CD4-positive, alpha-beta T cell treated with Interleukin-15 for 1 hour (primary cell): ENCODE measurements around the gene MEIOB.
A peak's percentile ranks its signal among the peaks of the same experiment; 100 is the strongest.
"Not testable (repeated sequence)": the region's sequence is repeated elsewhere in the genome, so short reads cannot be mapped to it uniquely, and the experiment has no call there.

ENCODE experiments used
- DNase-seq: peaks from one replicate; pipeline ENCODE4 v3.0.0-alpha.2; 2020

MEIOB gene, protein sequence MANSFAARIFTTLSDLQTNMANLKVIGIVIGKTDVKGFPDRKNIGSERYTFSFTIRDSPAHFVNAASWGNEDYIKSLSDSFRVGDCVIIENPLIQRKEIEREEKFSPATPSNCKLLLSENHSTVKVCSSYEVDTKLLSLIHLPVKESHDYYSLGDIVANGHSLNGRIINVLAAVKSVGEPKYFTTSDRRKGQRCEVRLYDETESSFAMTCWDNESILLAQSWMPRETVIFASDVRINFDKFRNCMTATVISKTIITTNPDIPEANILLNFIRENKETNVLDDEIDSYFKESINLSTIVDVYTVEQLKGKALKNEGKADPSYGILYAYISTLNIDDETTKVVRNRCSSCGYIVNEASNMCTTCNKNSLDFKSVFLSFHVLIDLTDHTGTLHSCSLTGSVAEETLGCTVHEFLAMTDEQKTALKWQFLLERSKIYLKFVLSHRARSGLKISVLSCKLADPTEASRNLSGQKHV

GRCh38 chr16:1871974-1872635, at the start of gene MEIOB:
TSS of gene MEIOB (minus strand) at chr16:1872164. CDS start at chr16:1868175, 3,989 bp downstream.
- peak; percentile 20 for DNase-seq

DNA sequence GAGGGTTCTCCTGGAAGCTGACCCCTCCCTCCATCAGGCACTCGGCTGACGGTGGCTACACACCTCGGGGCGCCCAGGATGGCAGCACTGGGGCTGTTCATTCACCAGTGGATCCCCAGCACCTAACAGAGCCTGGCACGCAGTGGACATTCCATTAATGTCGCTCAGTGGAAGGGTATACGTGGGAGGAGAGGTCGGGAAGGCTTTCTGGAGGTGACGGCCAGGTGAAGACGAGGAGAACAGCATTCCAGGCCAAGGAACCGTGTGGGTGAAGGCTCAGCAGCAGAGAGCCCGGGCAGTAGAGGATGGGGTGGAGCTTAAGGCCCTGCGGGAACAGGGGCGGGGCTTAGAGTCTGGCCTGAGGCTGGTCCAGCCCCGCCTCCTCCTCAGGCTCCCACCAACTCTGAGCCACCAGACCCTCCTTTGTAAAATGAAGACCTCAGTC, 48.8 kb upstream of the MEIOB start:
- DNase-seq, result no peak

DNA sequence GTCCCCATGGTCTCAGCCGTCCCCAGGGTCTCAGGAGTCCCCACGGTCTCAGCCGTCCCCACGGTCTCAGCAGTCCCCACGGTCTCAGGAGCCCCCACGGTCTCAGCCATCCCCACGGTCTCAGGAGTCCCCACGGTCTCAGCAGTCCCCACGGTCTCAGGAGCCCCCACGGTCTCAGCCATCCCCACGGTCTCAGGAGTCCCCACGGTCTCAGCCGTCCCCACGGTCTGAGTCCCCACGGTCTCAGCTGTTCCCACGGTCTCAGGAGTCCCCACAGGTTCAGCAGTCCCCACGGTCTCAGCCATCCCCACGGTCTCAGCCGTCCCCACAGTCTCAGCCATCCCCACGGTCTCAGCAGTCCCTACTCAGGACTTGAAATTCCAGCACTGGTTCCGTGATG, 48.2 kb upstream of the MEIOB start:
- not testable (repeated sequence) for DNase-seq

DNA sequence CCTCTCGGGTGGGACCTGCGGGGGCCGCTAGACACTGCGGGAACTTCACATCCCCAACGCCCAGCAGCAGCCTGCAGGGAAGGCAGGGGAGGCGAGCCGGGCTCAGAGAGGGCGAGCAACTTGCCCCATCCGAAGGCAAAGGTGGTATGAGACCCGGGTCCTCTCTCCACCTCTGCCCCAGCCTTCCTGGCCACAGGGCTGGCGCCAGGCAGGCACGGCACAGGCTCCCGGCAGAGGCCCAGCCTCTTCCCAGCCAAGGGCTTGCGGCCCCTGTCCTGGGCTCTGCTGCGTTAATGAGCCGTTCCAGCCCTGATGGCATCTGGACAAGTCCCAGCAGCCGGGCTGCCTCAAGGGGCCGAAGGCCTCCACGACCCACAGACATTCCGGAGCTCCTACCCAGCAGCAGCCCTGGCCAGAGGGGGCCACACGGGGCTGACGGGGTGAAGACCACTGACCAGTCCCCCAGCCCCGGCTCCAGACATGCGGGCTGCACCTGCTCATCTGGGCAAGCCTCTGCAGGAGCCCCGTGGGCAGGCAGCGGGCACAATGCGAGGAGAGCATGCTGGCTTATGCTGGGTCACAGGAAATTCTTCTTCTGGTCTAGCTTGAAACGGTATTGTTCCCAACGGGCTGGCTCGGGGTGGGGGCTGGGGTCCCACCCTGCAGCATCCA, 47.5 kb upstream of the MEIOB start:
- DNase-seq, result no peak

- DNase-seq, result no peak
Observed at GRCh38 chr16:1918351-1919326, 46.7 kb upstream of the MEIOB start, which contains the start of gene HS3ST6. TSS of gene HS3ST6 (minus strand) at chr16:1918415. CDS start at chr16:1918323, 92 bp downstream.

DNA sequence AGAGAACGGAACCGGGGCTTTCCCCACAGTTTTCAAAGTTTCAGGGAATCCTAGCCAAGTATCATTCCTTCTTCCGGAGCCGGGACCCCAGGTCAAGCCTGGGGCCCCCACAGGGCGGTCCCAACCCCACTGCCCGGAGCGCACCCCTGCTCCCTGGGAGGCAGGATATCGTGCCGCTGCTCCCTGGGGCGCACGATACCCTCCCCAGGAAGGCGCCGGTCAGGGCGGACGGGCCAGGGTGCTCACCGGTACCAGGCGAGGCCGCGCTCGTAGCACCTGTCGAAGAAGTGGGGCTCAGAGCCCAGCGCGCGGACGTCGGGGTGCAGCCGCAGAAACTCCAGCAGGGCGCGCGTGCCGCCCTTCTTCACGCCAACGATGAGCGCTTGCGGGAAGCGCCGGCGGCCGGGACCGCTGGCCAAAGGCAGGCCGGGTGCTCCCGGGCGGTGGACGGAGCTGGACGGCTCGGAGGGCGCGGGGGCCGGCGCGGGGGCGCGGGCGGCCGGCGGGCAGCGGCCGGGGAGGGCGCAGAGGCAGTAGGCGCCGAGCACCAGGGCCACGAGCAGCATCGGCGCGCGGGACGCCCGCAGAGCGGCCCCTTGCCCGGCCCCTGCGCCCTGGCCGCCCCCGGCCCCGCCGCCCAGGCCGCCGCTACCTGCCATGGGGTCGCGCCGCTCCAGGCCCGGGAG, 45.8 kb upstream of the MEIOB start:
- no peak for DNase-seq

- no peak for DNase-seq
Observed at GRCh38 chr16:1917056-1917664, 45.2 kb upstream of the MEIOB start.

DNA sequence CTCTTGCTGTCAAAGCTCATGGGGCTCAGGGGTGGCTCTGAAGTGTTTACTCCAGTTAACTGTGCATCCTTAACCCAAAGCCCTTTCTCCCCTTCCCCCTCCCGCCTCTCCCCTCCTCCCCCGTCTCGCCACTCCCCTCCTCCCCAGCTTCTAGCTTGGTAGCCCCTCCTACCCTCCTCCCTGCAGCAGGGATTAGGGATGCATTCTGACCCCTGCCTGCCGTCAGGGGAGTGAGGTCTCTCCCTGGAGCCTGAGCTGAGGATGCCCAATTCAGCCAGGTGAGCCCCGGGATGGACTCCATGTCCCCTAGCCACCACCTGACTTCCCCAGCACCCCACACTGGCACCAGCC, 44.7 kb upstream of the MEIOB start:
- no peak for DNase-seq

GRCh38 chr16:1915732-1916639, 44.0 kb upstream of the MEIOB start:
- no peak for DNase-seq

DNA sequence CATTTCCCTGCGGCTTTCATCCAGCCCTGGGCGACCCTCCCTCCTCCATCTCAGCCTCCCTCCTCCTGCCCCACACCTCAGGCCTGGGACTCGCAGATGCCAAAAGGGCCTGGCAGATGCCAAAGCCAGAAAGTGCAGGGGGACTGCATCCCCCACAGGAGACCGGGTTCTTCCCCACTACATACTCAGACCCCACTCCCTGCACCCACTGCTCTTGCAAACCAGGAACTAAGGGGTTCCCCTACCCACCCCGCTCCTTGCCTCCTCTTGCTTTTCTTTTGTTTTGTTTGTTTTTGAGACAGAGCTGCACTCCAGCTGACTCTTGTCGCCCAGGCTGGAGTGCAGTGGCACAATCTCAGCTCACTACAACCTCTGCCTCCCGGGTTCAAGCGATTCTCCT, 43.0 kb upstream of the MEIOB start:
- no peak for DNase-seq

GRCh38 chr16:1914084-1914608, 42.2 kb upstream of the MEIOB start:
- DNase-seq, result no peak

DNA sequence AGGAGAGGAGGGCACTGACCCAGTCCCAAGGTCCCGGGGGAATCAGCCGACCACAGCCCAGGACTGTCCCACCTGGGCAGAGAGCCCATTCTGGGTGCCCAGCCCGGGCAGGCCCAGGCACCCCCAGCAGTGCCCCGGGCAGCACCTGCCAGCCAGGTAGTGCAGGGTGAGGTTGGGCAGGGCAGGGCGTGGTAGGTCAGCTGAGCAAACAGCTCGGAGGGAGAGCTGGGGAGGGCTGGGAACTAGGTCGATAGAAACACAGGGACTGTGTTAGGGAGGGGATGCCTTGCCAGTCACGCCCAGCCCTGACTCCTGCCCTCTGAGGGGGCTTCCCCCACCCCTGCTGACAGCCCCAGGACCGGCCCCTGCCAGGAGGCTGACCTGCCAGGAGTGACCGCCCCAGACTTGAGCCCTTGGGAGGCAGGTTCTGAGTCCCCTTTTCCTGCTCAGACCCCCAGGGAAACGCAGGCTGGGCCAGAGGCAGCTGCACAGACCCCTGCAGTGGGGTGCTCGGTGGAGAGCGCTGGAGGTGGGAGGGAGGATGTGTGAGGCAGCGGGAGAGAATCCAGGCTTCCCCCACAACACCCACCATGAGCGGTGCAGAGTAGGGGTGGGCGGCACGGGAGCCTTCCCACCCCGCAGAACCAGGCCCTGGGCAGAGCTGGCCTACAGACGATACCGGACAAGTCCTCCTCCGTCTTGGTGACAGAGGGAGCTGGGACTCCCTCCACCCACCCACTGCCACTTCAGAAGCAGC, 41.5 kb upstream of the MEIOB start:
- DNase-seq, result no peak

DNA sequence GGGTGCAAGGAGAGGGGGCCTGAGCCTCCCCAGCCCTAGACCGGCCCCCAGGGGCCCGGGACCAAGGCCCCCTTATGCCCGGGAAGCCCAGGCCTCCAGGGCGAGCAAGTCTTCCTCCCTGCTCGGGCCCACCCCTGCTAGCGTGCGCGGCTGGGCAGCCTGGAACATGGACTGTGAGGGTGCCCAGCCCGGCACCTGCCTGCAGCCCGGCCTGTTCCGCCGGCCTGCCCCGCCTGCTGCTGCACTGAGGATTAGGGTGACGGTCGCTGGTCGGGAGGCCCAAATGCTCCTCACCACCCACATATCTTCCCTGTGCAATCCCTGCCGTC, 40.2 kb upstream of the MEIOB start:
- DNase-seq, result no peak

- DNase-seq, result no peak
Observed at GRCh38 chr16:1911467-1912214, 39.7 kb upstream of the MEIOB start.

DNA sequence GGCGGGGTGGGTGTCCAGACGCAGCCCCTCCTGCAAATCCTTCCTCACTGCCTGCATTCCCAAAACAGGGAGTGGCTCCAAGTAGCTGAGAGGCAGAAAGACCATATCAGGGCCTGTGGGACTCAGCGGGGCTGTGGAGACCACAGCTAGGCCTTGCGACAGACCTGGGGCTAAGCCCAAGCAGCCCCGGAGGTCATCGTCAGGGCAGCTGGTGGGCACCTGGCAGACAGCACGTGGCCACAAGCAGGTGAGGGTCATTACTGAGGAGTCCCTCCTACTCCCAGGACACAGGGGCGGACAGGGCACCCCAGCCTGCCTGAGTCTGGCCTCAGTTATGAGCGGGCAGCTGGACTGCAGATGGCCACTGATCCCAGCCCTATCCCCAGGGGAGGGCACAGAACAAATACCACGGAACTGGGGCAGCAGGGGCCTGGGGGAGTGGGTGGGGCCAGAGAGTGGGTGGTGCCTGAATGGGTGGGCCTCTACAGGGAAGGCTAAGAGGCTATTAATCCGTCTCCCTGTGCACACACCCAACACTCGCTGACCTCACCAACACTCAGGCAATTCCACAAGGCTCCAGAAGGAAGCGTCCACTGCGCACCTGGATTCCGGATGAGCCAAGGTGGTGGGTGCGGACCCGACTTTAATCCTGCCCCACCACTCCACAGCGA, 37.7 kb upstream of the MEIOB start:
- DNase-seq, result no peak

DNA sequence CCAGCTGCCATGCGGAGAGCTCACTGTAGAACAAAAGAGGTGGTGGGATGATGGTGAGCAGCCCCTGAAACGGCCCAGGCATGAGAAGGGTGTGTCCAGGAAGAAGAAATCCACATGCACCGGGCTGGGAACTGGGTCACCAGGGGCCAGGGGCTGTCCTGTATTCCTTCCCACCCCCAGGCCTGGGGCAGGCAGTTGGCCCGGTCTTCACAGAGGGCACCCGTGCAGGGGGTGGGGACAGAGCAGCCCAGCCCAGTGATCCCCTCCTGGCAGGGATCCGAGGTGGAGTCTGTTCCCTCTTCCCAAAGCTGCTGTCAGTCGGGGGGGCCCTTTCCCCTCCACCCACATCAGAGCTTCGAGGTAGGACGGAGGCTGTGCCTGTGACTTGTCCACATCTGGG, 37.0 kb upstream of the MEIOB start:
- no peak for DNase-seq

DNA sequence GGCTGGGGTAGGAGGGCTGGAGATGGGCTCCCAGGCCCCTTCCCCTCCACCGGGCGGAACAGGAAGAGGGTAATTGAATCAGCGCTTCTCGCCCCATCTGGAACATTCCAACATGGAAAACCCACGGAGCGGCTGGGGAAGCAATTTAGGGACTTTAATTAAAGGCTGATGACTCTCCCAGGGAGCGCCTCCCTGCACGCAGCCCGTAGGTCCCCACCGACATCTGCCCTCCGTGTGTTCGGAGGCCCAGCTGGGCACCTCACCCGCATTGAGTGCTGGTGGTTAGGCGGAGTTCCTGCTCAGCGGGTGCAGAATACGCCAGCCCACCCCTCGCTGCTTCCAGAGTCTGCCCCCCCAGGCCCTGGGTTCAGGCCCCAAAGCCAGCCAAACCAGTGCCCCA, 36.2 kb upstream of the MEIOB start:
- no peak for DNase-seq
